HepG2 (cell line): ENCODE measurements around the gene CLRN2. TPM values are rescaled to one million over a fixed set of nuclear protein-coding genes. Genes with fewer than 3 reads are reported as not detected.

Experiments used
- FOSL2 ChIP-seq: sonication (generic); formaldehyde crosslinking; IDR thresholded peaks from 2 replicates; pipeline ENCODE4 v1.4.0; 2020; ENCODE audit warnings: missing genetic modification reagents
- GMEB2 ChIP-seq: IDR thresholded peaks from 2 replicates; pipeline ENCODE4 v1.6.1; 2016; ENCODE audit warnings: missing biosample characterization, missing genetic modification reagents, low read depth
- HNF1A ChIP-seq, 2 experiments: sonication (generic) in 1 of 2; formaldehyde crosslinking in 1 of 2; IDR thresholded peaks; 2 replicates each; pipeline versions ENCODE4 v1.4.0 to v1.6.1; 2016 to 2020; ENCODE audit warnings: borderline replicate concordance in 1 of 2, low read depth in 1 of 2, mild to moderate bottlenecking in 1 of 2, missing genetic modification reagents in 1 of 2
- KLF15 ChIP-seq: sonication (generic); formaldehyde crosslinking; IDR thresholded peaks from 2 replicates; pipeline ENCODE4 v1.8.1; 2023; ENCODE audit warnings: borderline replicate concordance, mild to moderate bottlenecking, inconsistent platforms, missing genetic modification reagents, mixed read lengths
- MEIS1 ChIP-seq: sonication (generic); formaldehyde crosslinking; IDR thresholded peaks from 2 replicates; pipeline ENCODE4 v1.9.0; 2021; ENCODE audit warnings: mild to moderate bottlenecking, missing genetic modification reagents, moderate library complexity, borderline replicate concordance
- NONO ChIP-seq, 2 experiments: fragments of 450-650 bp in 1 of 2; sonication (generic) in 1 of 2; formaldehyde crosslinking in 1 of 2; IDR thresholded peaks in 1 of 2; conservative IDR thresholded peaks in 1 of 2; 2 replicates each; pipeline versions ENCODE4 v1.6.1 to v1.8.0; 2017 to 2022; ENCODE audit warnings: mild to moderate bottlenecking in 1 of 2, missing genetic modification reagents in 1 of 2, moderate library complexity in 1 of 2
- RFXAP ChIP-seq: sonication (generic); formaldehyde crosslinking; IDR thresholded peaks from 2 replicates; pipeline ENCODE4 v1.4.0; 2020; ENCODE audit warnings: missing genetic modification reagents, borderline replicate concordance
- SMAD3 ChIP-seq: sonication (generic); formaldehyde crosslinking; IDR thresholded peaks from 2 replicates; pipeline ENCODE4 v1.4.0; 2020; ENCODE audit warnings: missing genetic modification reagents
- ZBTB21 ChIP-seq: sonication (generic); formaldehyde crosslinking; IDR thresholded peaks from 2 replicates; pipeline ENCODE4 v1.4.0; 2020; ENCODE audit warnings: missing genetic modification reagents
- ZBTB42 ChIP-seq: sonication (generic); formaldehyde crosslinking; IDR thresholded peaks from 2 replicates; pipeline ENCODE4 v1.5.0; 2020; ENCODE audit warnings: mild to moderate bottlenecking, missing genetic modification reagents
- ZNF160 ChIP-seq: sonication (generic); formaldehyde crosslinking; IDR thresholded peaks from 2 replicates; pipeline ENCODE4 v1.8.0; 2022; ENCODE audit warnings: mild to moderate bottlenecking, inconsistent platforms, missing genetic modification reagents
- ZNF232 ChIP-seq: sonication (generic); formaldehyde crosslinking; IDR thresholded peaks from 2 replicates; pipeline ENCODE4 v1.4.0; 2020; ENCODE audit warnings: missing genetic modification reagents, borderline replicate concordance
- ZNF414 ChIP-seq: sonication (generic); formaldehyde crosslinking; IDR thresholded peaks from 2 replicates; pipeline ENCODE4 v1.5.0; 2020; ENCODE audit warnings: missing genetic modification reagents
- ZNF609 ChIP-seq: sonication (generic); formaldehyde crosslinking; IDR thresholded peaks from 2 replicates; pipeline ENCODE4 v1.4.0; 2020; ENCODE audit warnings: mild to moderate bottlenecking, missing genetic modification reagents, borderline replicate concordance
- ZNF709 ChIP-seq: sonication (generic); formaldehyde crosslinking; IDR thresholded peaks from 2 replicates; pipeline ENCODE4 v1.5.0; 2020; ENCODE audit warnings: mild to moderate bottlenecking, missing genetic modification reagents
- polyA plus RNA-seq, 8 experiments: library from polyadenylated mRNA; depleted of rRNA in 3 of 8; stranded (reverse) in 7 of 8; unstranded in 1 of 8; fragments of >200 nt; fragmentation: Illumina TruSeq in 4 of 8; extraction: Trizol in 4 of 8; gene quantifications; 2 replicates each; pipeline versions ENCODE4 v1.2.1 to v1.2.3, GENCODE V29; 2011 to 2016; ENCODE audit warnings: low read depth in 4 of 8, missing spikeins in 1 of 8, mixed read lengths in 1 of 8; ENCODE audit not compliant: insufficient read depth in 1 of 8
- total RNA-seq, 5 experiments: library from RNA; depleted of rRNA; stranded (reverse); fragments of >200 nt; fragmentation: Illumina TruSeq; extraction: Trizol; gene quantifications; 2 replicates each; pipeline ENCODE4 v1.2.3, GENCODE V29; 2016; ENCODE audit warnings: low read depth in 1 of 5

CLRN2 gene
- total and polyA plus RNA-seq, 2 of the 13 experiments (the other 11 are each of a cell fraction or from before 2014, with no cell fraction given) = not detected

- TF ChIP-seq ZNF414 (CRISPR knock-in tag) = peak; percentile 82; the same call in 1 of the 2 replicates
- TF ChIP-seq GMEB2 (CRISPR knock-in tag) = no peak
- peak; percentile 74; the same call in 1 of the 2 replicates for TF ChIP-seq ZNF160 (CRISPR knock-in tag)
- no peak for TF ChIP-seq KLF15 (CRISPR knock-in tag)
- TF ChIP-seq NONO (IDR thresholded peaks at IDR 0.05) = no peak
- TF ChIP-seq NONO (CRISPR knock-in tag; conservative IDR thresholded peaks at IDR 0.05) = peak; percentile 58; the same call in 1 of the 2 replicates
- TF ChIP-seq ZNF232 (CRISPR knock-in tag) = peak; percentile 100
- TF ChIP-seq FOSL2 = peak; percentile 92
- peak; percentile 70; the same call in 1 of the 2 replicates for TF ChIP-seq HNF1A (IDR thresholded peaks at IDR 0.05; ENCODE audit: low read depth)
- peak; percentile 82; the same call in 1 of the 2 replicates for TF ChIP-seq HNF1A (CRISPR knock-in tag; IDR thresholded peaks at IDR 0.05; ENCODE audit: borderline replicate concordance)
- TF ChIP-seq MEIS1 (CRISPR knock-in tag) = peak; percentile 93; the same call in 1 of the 2 replicates
- TF ChIP-seq SMAD3 (CRISPR knock-in tag) = peak; percentile 65; the same call in 1 of the 2 replicates
- peak; percentile 71; the same call in 1 of the 2 replicates for TF ChIP-seq RFXAP
- TF ChIP-seq ZNF609 (CRISPR knock-in tag) = peak; percentile 87
- TF ChIP-seq ZBTB42 = no peak
- TF ChIP-seq ZNF709 (CRISPR knock-in tag) = peak; percentile 30; the same call in 1 of the 2 replicates
- peak; percentile 5; the same call in 1 of the 2 replicates for TF ChIP-seq ZBTB21
These were observed 44.2 kb downstream of the CLRN2 start (continued) for GRCh38 chr4:17558941-17559708.
